CD4-positive, alpha-beta T cell treated with Interleukin-6 at 100 ng/mL for 8 hours (primary cell): ENCODE measurements around the gene EEF1A2.
A peak's percentile ranks its signal among the peaks of the same experiment; 100 is the strongest.

Source experiments
- DNase-seq: peaks from one replicate; pipeline ENCODE4 v3.0.0-alpha.2; 2020; ENCODE audit warnings: mixed read lengths, low spot score

EEF1A2 gene

GRCh38 chr20:63536997-63537524, 38.2 kb upstream of the EEF1A2 start, which contains the start of gene PTK6:
TSS of gene PTK6 (minus strand) at chr20:63537376. CDS start at chr20:63537314, 62 bp downstream.
- no peak for DNase-seq

DNA sequence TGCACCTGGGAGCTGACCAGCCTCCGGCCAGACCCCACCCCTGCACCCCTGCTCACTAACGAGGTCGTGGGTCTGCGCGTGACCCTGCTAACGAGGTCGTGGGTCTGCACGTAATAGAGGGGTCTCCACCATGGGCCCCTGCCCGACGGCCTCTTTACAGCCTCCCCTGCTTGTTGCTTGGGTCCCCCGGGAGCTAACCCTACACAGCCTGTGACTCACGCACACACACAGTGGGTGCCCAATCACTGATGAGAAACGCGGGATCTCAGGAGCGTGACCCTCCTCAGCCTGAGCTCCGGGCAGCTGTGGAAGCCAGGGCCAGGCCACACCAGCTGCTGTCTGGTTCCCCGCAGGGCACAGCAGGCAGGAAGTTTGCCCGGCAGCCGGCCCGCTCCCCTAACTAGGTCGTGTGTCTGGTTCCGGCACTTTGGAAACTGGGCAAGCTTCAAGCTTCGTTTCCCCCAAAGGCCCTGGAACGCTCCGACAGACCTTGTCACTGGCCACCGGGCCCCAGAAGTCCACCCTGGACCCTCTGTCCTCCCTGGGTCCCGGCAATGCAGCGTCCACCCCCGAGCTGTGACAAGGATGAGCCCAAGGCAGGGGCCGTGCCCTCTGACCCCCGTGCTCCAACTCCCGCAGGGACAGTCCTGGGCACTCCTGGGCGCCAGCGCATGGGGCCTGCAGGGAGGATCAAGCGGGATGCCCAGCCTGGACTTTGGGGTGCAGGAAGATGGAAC, 37.5 kb upstream of the EEF1A2 start:
- no peak for DNase-seq

DNA sequence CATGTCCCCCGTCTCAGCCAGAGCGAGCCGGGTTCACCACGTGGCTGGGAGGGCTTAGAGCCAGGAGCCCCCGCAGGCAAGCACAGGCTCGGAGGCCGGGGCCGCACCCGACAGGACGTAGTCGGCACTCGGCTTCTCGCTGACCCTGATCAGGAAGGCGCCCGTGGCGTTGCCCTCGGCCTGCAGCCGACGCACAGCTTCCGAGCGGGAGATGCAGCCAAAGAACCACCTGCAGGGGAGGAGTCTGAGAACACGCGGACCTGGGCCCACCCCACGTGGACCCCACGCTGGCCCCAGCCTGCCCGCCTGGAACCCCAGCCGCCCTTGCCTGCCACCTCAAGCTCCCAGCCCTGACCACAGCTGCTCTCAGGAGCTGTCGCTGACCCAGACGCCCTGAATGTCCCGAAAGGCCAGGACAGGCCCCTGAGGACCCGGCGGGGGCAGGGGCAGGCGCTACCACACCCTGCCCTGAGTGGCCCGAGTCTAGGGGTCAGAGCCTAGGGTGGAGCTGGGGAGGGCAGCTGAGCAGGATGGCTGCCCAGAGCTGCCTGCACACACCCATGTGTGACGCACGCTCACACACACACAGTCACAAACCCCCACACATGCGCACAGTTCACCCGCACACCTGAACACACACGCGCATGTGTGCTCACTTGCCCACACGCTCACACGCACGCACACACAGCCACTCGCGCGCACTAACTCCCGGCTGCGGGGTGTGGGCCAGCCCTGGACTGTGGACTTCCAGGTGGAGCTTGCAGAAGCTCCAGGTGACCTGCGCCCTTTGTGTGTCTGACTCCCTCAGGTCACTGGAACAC, 36.2 kb upstream of the EEF1A2 start:
- DNase-seq = no peak

DNA sequence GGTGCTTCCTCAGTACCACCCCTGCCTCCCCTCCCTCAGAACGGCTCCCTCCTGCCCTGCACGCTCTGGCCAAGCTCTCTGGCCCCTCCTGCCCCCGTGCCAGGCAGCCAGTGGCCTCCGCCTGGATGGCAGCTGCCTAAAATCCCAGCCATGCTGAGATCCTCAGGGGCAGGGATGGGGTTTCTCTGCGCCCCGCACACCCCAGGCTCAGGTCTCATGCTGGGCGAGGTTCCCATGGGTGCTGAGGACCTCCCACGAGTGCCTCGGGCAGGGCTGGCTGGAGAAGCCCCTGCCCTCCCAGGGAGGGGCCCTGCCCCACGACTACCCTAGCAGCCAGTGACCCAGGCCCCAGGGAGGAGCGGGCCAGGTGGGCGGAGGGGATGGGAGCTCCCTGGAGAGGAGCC, 35.5 kb upstream of the EEF1A2 start:
- no peak for DNase-seq

GRCh38 chr20:63533871-63534393, 35.0 kb upstream of the EEF1A2 start:
- DNase-seq = no peak

GRCh38 chr20:63533388-63533787, 34.5 kb upstream of the EEF1A2 start:
- no peak for DNase-seq

DNA sequence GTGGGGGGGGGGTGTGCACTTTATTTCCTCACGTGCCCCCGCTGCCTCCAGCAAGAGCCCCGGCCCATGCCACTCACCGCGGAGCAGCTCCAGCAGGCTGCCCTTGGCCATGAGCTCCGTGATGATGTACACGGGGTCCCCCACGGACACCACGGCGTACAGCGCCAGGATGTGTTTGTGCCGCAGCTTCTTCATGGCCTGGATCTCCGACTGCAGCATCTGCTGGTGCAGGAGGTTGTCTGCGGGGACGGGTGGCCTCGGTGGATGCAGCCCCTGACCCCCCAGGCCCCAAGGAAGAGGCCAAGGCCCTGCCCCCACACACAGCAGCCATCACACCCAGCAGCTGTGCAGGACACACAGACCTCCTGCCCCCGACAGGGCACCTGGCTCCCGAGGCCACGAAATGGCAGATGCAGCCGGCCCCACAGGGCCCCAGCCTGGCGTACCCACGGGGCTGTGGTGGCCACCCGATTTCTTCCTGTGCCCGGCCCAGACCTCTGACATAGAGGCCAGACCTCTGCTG, 33.6 kb upstream of the EEF1A2 start:
- DNase-seq = no peak

GRCh38 chr20:63531686-63532448, 33.0 kb upstream of the EEF1A2 start:
- no peak for DNase-seq

DNA sequence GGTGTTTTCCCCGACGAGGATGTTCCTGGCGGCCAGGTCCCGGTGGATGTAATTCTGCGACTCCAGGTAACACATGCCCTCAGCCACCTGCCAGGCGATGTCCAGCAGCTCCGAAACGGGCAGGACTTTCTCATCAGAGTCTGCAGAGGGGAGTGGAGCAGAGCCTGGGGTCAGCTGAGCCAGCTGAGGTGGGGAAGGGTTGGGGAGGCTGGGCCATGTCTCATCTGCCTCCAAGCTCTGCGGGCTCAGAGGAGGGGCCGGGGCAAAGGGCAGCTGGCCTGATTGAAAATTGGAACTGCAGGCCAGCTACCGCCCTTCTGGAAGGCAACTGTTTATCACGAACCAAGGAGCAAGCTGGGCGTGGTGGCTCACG, 31.9 kb upstream of the EEF1A2 start:
- DNase-seq = no peak

GRCh38 chr20:63529861-63530787, 31.2 kb upstream of the EEF1A2 start:
- no peak for DNase-seq

DNA sequence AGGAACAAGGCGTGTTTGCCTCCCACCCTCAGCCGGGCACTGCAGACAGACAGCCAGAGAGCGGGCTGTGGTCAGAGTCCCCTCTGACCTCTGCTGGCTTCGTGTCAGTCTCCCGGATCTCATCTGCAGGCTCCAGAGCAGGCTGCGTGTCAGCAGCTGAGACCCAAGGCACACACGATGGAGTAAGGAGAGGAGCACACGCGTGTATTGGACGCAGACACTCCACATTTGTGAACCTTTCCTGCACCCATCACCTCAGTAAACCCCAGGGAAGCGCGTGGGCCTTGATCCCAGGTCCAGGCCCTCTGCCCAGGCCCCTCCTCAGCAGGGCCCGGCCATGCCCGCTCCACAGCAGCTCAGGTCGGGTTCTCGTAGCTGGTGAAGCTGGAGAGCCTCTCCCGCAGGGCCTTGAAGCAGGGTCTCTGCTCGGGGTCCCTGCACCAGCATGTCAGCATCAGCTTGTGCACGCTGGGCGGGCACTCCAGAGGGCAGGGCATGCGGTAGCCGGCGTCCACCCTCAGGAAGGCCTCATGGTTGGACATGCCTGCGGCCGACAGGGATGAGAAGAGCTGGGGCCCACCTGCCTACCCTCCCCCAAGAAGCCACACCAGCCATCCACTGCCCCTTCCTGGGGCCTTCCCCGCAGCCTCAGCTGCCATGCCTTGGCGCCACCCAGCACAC, 30.4 kb upstream of the EEF1A2 start:
- DNase-seq = no peak

- DNase-seq = no peak
These were observed 28.3 kb upstream of the EEF1A2 start for GRCh38 chr20:63527184-63527583.

DNA sequence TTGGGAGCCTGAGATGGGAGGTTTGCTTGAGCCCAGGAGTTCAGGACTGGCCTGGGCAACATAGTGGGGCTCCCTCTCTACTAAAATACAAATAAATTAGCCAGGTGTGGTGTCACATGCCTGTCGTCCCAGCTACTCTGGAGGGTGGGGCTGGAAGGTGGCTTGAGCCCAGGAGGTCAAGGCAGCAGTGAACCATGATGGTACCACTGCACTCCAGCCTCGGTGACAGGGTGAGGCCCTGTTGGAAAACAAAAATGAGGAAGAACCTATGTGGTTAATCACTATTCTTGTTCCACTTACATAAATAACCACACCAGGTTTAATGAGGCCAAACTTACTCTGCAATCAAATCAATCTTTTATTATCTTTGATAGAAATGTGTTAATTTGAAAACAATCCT, 27.1 kb upstream of the EEF1A2 start:
- DNase-seq = no peak

GRCh38 chr20:63525185-63525584, 26.3 kb upstream of the EEF1A2 start:
- no peak for DNase-seq

- no peak for DNase-seq
These were observed 24.2 kb upstream of the EEF1A2 start for GRCh38 chr20:63522981-63523611.

GRCh38 chr20:63522091-63522868, 23.4 kb upstream of the EEF1A2 start:
- no peak for DNase-seq

- no peak for DNase-seq
These were observed 22.7 kb upstream of the EEF1A2 start for GRCh38 chr20:63521602-63522001.

- peak; percentile 65 for DNase-seq
These were observed 22.2 kb upstream of the EEF1A2 start for GRCh38 chr20:63520934-63521601.
